RPMI7951 (cell line): Measurements from ENCODE around the gene CYP26B1. TPM values are rescaled to one million over a fixed set of nuclear protein-coding genes. Genes with fewer than 3 reads are reported as not detected.
A peak's percentile ranks its signal among the peaks of the same experiment; 100 is the strongest.

ENCODE experiments used
- DNase-seq: peaks from one replicate; pipeline ENCODE4 v3.0.0-alpha.2; 2012; ENCODE audit warnings: low read depth
- total RNA-seq: library from RNA; depleted of rRNA; stranded (reverse); fragments of >200 nt; shearing (Covaris generic); gene quantifications from 2 replicates; pipeline ENCODE4 v1.2.3, GENCODE V29; 2014

Gene CYP26B1
- total RNA-seq, 1 experiment from 2014 or later: 3.5 TPM

- no peak for DNase-seq
Measured at GRCh38 chr2:72141881-72142451, 5.7 kb downstream of the CYP26B1 start.

- DNase-seq: no peak
Measured at GRCh38 chr2:72141032-72141645, 6.5 kb downstream of the CYP26B1 start.

- no peak for DNase-seq
Measured at GRCh38 chr2:72140621-72140960, 7.1 kb downstream of the CYP26B1 start.

GRCh38 chr2:72139874-72140620, 7.6 kb downstream of the CYP26B1 start:
- no peak for DNase-seq

GRCh38 chr2:72139471-72139873, 8.2 kb downstream of the CYP26B1 start:
- no peak for DNase-seq

- no peak for DNase-seq
Measured at GRCh38 chr2:72138921-72139381, 8.7 kb downstream of the CYP26B1 start.

- peak; percentile 35 for DNase-seq
Measured at GRCh38 chr2:72138011-72138881, 9.4 kb downstream of the CYP26B1 start.

GRCh38 chr2:72137498-72138010, 10.1 kb downstream of the CYP26B1 start:
- peak; percentile 23 for DNase-seq

GRCh38 chr2:72136933-72137497, 10.6 kb downstream of the CYP26B1 start:
- DNase-seq: no peak

- DNase-seq: no peak
Measured at GRCh38 chr2:72136331-72136730, 11.3 kb downstream of the CYP26B1 start.

- DNase-seq: no peak
Measured at GRCh38 chr2:72135921-72136320, 11.7 kb downstream of the CYP26B1 start.

GRCh38 chr2:72134997-72135800, 12.5 kb downstream of the CYP26B1 start:
- DNase-seq: no peak

GRCh38 chr2:72134408-72134996, 13.2 kb downstream of the CYP26B1 start:
- DNase-seq: no peak

- no peak for DNase-seq
Measured at GRCh38 chr2:72133721-72134407, 13.8 kb downstream of the CYP26B1 start.

- DNase-seq: no peak
Measured at GRCh38 chr2:72132981-72133720, 14.5 kb downstream of the CYP26B1 start.

- no peak for DNase-seq
Measured at GRCh38 chr2:72131916-72132841, 15.5 kb downstream of the CYP26B1 start.

- DNase-seq: no peak
Measured at GRCh38 chr2:72131371-72131891, 16.2 kb downstream of the CYP26B1 start.
